ENCODE results near the gene CNOT2.

- TF ChIP-seq CTCF (IDR thresholded peaks at IDR 0.05) = no peak
- no peak for TF ChIP-seq REST (IDR thresholded peaks at IDR 0.05; ENCODE audit: insufficient read depth in 1 of 2, low read depth in 2 of 2, low read length in 1 of 2)
- no peak for TF ChIP-seq SIN3A (IDR thresholded peaks at IDR 0.05; ENCODE audit: borderline replicate concordance, insufficient read depth, low read depth, low read length)
- TF ChIP-seq POLR2AphosphoS5 (IDR thresholded peaks at IDR 0.05; ENCODE audit: low read depth, low read length) = no peak
Measured at GRCh38 chr12:70213707-70214106, 29.5 kb upstream of the CNOT2 start.
